Measurements from ENCODE around the gene RAET1L. TPM values are rescaled to one million over a fixed set of nuclear protein-coding genes. Genes with fewer than 3 reads are reported as not detected.

The RAET1L gene
- total and polyA plus RNA-seq, 4 donors, result not detected

DNA sequence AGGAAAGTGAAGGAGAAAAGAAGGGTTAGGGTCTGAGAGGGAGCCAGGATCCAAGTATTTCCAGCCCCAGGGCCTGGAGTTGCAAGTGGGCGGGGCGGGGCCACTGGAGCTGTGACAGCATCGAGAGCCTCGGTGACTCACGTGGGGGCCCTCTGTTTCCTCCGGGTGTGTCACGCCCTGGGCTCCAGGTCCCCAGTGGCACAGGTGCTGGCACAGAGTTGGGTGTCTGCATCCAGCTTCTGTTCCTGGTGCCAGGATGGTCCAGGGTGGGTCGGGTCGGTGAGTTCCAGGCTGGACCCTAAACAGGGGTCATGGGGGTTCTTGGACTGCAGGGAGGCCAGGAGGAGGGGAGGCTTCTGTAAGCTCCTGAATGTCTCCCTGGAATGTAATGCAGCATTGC is 16.7 kb downstream of the RAET1L start:
- peaks cover 0 to 7% (median 3%) of the 10 kb centered on the region in 4 donors for H3K27me3 ChIP-seq (ENCODE audit: control insufficient read depth in 4 of 4, insufficient read depth in 4 of 4, low read length in 3 of 4)

DNA sequence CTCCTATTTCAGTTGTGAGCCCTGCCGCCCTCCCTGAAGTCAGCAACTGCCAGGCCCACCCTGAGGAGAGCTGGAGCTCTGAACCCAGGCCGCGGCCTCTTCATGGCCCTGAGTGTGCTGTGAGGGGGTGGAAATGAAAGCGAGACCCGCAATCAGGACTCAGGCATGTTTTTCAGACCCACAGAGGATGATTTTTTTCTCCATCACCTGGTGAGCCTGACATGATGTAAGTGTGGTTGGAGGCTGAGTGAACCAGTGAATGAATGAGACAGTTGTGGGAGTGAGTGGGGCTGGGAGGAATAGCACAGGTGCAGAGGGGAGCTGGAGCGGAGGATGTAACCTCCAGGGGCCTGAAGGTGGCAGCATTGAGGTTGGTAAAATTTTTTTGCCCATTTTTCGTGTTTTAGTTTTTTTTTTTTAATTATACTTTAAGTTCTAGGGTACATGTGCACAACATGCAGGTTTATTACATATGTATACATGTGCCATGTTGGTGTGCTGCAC is 18.3 kb downstream of the RAET1L start:
- DNase-seq (ENCODE audit: low spot score), result no peak
- 72% methylated on average over 7 of the region's 7 CpGs for WGBS
- Histone ChIP-seq H3K4me1 (ENCODE audit: control insufficient read depth in 4 of 4, insufficient read depth in 4 of 4, low read length in 3 of 4) (peaks cover 0 to 14% (median 2%) of the 10 kb centered on the region in 4 donors), H3K9ac (ENCODE audit: low read depth in 1 of 2, low read length in 2 of 2) (no peak overlapping the region), H3K4me3 (ENCODE audit: low read depth in 1 of 3, low read length in 3 of 3) (no peak overlapping the region), H3K27me3 (ENCODE audit: control insufficient read depth in 4 of 4, insufficient read depth in 4 of 4, low read length in 3 of 4) (no peaks in the 10 kb centered on the region), H3K9me3 (ENCODE audit: control insufficient read depth in 4 of 4, low read length in 3 of 4) (no peaks in the 10 kb centered on the region), H3K36me3 (ENCODE audit: control insufficient read depth in 4 of 4, insufficient read depth in 3 of 4, low read depth in 1 of 4, low read length in 3 of 4) (no peaks in the 10 kb centered on the region), H3K27ac (ENCODE audit: low read depth in 1 of 2, low read length in 2 of 2) (no peak overlapping the region)
- TF ChIP-seq FOXA1 (IDR thresholded peaks at IDR 0.05), result no peak
- TF ChIP-seq, protein P1, sequence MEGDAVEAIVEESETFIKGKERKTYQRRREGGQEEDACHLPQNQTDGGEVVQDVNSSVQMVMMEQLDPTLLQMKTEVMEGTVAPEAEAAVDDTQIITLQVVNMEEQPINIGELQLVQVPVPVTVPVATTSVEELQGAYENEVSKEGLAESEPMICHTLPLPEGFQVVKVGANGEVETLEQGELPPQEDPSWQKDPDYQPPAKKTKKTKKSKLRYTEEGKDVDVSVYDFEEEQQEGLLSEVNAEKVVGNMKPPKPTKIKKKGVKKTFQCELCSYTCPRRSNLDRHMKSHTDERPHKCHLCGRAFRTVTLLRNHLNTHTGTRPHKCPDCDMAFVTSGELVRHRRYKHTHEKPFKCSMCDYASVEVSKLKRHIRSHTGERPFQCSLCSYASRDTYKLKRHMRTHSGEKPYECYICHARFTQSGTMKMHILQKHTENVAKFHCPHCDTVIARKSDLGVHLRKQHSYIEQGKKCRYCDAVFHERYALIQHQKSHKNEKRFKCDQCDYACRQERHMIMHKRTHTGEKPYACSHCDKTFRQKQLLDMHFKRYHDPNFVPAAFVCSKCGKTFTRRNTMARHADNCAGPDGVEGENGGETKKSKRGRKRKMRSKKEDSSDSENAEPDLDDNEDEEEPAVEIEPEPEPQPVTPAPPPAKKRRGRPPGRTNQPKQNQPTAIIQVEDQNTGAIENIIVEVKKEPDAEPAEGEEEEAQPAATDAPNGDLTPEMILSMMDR (IDR thresholded peaks at IDR 0.05; ENCODE audit: low read depth, low read length, missing input control), result peak; percentile 30

More for the DNA sequence above, 16.7 kb downstream of the RAET1L start:
- H3K36me3 ChIP-seq (ENCODE audit: control insufficient read depth in 4 of 4, insufficient read depth in 3 of 4, low read depth in 1 of 4, low read length in 3 of 4), result no peaks in the 10 kb centered on the region
- WGBS, result 48% methylated on average over 9 of the region's 9 CpGs
- no peak for DNase-seq (ENCODE audit: low spot score)
- H3K4me1 ChIP-seq (ENCODE audit: control insufficient read depth in 4 of 4, insufficient read depth in 4 of 4, low read length in 3 of 4), result peaks cover 0 to 14% (median 2%) of the 10 kb centered on the region in 4 donors
- TF ChIP-seq FOXA2 (IDR thresholded peaks at IDR 0.05) (no peak), NR2F2 (IDR thresholded peaks at IDR 0.05) (no peak), SP1 (IDR thresholded peaks at IDR 0.05) (no peak), TAF1 (conservative IDR thresholded peaks at IDR 0.05) (no peak), RAD21 (IDR thresholded peaks at IDR 0.05) (no peak), GABPA (IDR thresholded peaks at IDR 0.05 in 1 of 2, conservative IDR thresholded peaks at IDR 0.05 in 1 of 2) (no peak), YY1 (IDR thresholded peaks at IDR 0.05) (no peak), HNF4A (conservative IDR thresholded peaks at IDR 0.05) (no peak), RXRA (IDR thresholded peaks at IDR 0.05) (no peak), HNF4G (IDR thresholded peaks at IDR 0.05) (no peak), FOXA1 (IDR thresholded peaks at IDR 0.05) (no peak)
- TF ChIP-seq, protein P1 (IDR thresholded peaks at IDR 0.05; ENCODE audit: low read depth, low read length, missing input control), result no peak
- H3K27ac ChIP-seq (ENCODE audit: low read depth in 1 of 2, low read length in 2 of 2), result no peak overlapping the region
- H3K4me3 ChIP-seq (ENCODE audit: low read depth in 1 of 3, low read length in 3 of 3), result no peak overlapping the region
- H3K9ac ChIP-seq (ENCODE audit: low read depth in 1 of 2, low read length in 2 of 2), result no peak overlapping the region
- H3K9me3 ChIP-seq (ENCODE audit: control insufficient read depth in 4 of 4, low read length in 3 of 4), result no peaks in the 10 kb centered on the region

DNA sequence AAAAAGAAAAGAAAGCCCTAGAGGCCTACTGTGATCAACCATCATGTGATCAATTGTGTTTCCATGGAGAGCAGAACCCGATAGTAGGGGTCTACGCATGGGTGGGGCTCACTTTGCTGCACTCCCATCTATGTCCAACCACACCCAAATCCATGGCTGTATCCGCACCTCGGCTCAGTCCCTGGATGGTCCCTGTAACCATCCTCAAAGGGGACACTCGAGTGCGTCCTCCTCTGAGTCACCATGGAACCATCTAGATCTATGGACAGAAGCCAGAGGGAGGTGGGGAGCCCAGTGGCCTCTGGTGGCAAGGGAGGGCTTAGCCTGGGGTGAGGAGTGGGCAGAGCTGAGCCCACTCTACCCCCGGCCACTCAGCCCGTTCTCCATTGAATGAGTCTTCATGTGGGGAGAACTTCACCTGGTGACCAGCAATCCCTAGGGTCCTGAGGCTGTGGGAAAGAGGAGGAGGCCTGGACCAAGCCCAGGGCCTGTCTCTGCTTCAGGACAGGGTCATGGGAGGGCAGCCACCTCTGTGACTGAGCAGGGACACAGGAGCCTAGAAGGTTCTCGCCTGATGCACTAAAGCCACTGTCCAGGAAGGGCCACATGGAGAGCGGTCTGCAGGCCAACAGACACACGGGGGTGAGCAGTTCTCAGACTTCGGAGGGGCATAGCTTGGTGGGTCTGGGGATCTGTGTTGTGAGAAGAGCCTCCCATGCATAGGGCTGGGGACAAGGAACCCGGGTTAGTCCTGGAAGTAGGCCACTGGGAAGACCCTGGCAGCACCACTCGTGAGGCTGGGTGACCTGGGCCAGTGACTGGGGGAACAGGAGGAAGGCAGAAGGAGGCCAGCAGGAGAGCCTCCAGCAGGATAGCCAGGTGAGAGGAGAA is 19.3 kb downstream of the RAET1L start:
- 85% methylated on average over 14 of the region's 14 CpGs for WGBS
- H3K4me3 ChIP-seq (ENCODE audit: low read depth in 1 of 3, low read length in 3 of 3), result peak overlapping the region in 2 of 3 donors; percentile 39 to 76
- no peak overlapping the region for H3K27ac ChIP-seq (ENCODE audit: low read depth in 1 of 2, low read length in 2 of 2)
- H3K9me3 ChIP-seq (ENCODE audit: control insufficient read depth in 4 of 4, low read length in 3 of 4), result no peaks in the 10 kb centered on the region
- H3K27me3 ChIP-seq (ENCODE audit: control insufficient read depth in 4 of 4, insufficient read depth in 4 of 4, low read length in 3 of 4), result no peaks in the 10 kb centered on the region
- H3K4me1 ChIP-seq (ENCODE audit: control insufficient read depth in 4 of 4, insufficient read depth in 4 of 4, low read length in 3 of 4), result peaks cover 0 to 14% (median 2%) of the 10 kb centered on the region in 4 donors
- no peak for DNase-seq (ENCODE audit: low spot score)
- H3K9ac ChIP-seq (ENCODE audit: low read depth in 1 of 2, low read length in 2 of 2), result no peak overlapping the region
- H3K36me3 ChIP-seq (ENCODE audit: control insufficient read depth in 4 of 4, insufficient read depth in 3 of 4, low read depth in 1 of 4, low read length in 3 of 4), result no peaks in the 10 kb centered on the region
- TF ChIP-seq FOXA1 (IDR thresholded peaks at IDR 0.05) (no peak), HNF4A (conservative IDR thresholded peaks at IDR 0.05) (no peak), YY1 (IDR thresholded peaks at IDR 0.05) (no peak), EGR1 (IDR thresholded peaks at IDR 0.05; ENCODE audit: low read depth in 2 of 2) (no peak), GABPA (IDR thresholded peaks at IDR 0.05 in 1 of 2, conservative IDR thresholded peaks at IDR 0.05 in 1 of 2) (no peak), JUND (IDR thresholded peaks at IDR 0.05) (no peak), TAF1 (conservative IDR thresholded peaks at IDR 0.05) (no peak)
- TF ChIP-seq, protein P2, sequence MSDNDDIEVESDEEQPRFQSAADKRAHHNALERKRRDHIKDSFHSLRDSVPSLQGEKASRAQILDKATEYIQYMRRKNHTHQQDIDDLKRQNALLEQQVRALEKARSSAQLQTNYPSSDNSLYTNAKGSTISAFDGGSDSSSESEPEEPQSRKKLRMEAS (IDR thresholded peaks at IDR 0.05), result no peak
- TF ChIP-seq, protein P1 (IDR thresholded peaks at IDR 0.05; ENCODE audit: low read depth, low read length, missing input control), result no peak
